ENCODE data around the gene PODXL2. TPM values are rescaled to one million over a fixed set of nuclear protein-coding genes. Genes with fewer than 3 reads are reported as not detected.

Gene PODXL2
- total and polyA plus RNA-seq, 2 of the 8 experiments (the other 6 are each of a cell fraction or from before 2014, with no cell fraction given), result 27.6 to 31.6 TPM

- TF ChIP-seq NANOG (IDR thresholded peaks at IDR 0.05; ENCODE audit: insufficient read depth, low read depth, low read length, poor library complexity, severe bottlenecking) (no peak), CHD7 (IDR thresholded peaks at IDR 0.05; ENCODE audit: insufficient replicate concordance, low read length) (no peak), CHD2 (IDR thresholded peaks at IDR 0.05; ENCODE audit: low read length) (no peak)
These were observed 85.2 kb downstream of the PODXL2 start (continued) for GRCh38 chr3:127714125-127714571.

Data from H1 (cell line).